ENCODE results near the gene MMP21. TPM values are rescaled to one million over a fixed set of nuclear protein-coding genes. Genes with fewer than 3 reads are reported as not detected.

The MMP21 gene
- total and polyA plus RNA-seq, 2 experiments from 2014 or later = not detected

DNA sequence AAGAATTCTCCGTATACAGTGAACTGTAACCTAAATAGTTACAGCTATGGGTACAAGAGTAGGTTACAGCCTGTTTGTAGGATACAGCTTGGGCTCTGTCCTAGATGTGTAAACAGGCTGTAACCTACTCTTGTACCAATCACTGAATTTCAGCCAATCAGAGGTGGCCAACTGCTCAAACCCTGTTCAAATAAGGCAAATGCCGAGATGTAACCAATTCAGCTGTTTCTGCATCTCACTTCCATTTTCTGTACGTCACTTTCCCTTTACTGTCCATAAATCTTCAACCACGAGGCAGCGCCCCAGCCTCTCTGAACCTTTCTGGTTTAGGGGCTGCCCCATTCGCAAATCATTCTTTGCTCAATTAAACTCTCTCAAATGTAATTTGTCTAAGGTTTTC is 8.3 kb upstream of the MMP21 start (continued):
- TF ChIP-seq, protein P1, sequence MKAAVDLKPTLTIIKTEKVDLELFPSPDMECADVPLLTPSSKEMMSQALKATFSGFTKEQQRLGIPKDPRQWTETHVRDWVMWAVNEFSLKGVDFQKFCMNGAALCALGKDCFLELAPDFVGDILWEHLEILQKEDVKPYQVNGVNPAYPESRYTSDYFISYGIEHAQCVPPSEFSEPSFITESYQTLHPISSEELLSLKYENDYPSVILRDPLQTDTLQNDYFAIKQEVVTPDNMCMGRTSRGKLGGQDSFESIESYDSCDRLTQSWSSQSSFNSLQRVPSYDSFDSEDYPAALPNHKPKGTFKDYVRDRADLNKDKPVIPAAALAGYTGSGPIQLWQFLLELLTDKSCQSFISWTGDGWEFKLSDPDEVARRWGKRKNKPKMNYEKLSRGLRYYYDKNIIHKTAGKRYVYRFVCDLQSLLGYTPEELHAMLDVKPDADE (IDR thresholded peaks at IDR 0.05) = no peak
- TF ChIP-seq POLR2AphosphoS5 (IDR thresholded peaks at IDR 0.05; ENCODE audit: low read depth) = no peak
- TF ChIP-seq NANOG (IDR thresholded peaks at IDR 0.05; ENCODE audit: borderline replicate concordance) = no peak
- no peak for TF ChIP-seq JUNB (IDR thresholded peaks at IDR 0.05; ENCODE audit: unreplicated experiment)
- TF ChIP-seq, protein P2, sequence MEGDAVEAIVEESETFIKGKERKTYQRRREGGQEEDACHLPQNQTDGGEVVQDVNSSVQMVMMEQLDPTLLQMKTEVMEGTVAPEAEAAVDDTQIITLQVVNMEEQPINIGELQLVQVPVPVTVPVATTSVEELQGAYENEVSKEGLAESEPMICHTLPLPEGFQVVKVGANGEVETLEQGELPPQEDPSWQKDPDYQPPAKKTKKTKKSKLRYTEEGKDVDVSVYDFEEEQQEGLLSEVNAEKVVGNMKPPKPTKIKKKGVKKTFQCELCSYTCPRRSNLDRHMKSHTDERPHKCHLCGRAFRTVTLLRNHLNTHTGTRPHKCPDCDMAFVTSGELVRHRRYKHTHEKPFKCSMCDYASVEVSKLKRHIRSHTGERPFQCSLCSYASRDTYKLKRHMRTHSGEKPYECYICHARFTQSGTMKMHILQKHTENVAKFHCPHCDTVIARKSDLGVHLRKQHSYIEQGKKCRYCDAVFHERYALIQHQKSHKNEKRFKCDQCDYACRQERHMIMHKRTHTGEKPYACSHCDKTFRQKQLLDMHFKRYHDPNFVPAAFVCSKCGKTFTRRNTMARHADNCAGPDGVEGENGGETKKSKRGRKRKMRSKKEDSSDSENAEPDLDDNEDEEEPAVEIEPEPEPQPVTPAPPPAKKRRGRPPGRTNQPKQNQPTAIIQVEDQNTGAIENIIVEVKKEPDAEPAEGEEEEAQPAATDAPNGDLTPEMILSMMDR (conservative IDR thresholded peaks at IDR 0.05; ENCODE audit: low read depth in 2 of 2) = no peak

DNA sequence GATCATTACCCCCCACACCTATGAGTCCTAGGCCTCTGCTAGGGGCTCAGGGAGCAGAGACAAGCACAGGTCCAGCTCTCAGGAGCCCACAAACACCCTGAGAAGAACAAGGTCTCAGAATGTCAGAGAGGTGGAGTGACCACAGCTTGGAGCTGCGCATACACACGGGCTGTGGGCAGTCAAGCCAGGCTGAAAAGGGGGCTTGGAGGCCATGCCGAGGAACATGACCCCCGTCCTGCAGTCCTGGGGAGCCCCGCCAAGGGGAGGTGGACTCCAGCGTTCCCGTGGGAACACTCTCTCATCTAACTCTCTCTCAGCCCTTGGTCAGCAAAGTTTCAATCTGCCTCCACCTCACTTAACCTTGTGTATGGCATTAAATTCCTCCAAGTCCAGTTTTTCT is 7.8 kb upstream of the MMP21 start:
- H3K27ac ChIP-seq (ENCODE audit: low read depth) = no peak overlapping the region
- H3K27ac Mint-ChIP-seq = no peak overlapping the region
- TF ChIP-seq CREB1 (CRISPR knock-in tag; IDR thresholded peaks at IDR 0.05; ENCODE audit: low read depth) (no peak), JUNB (IDR thresholded peaks at IDR 0.05; ENCODE audit: unreplicated experiment) (no peak), ZNF331 (CRISPR knock-in tag; IDR thresholded peaks at IDR 0.05; ENCODE audit: low read depth) (no peak), EZH2phosphoT487 (IDR thresholded peaks at IDR 0.05; ENCODE audit: unreplicated experiment) (no peak), ZNF114 (CRISPR knock-in tag; IDR thresholded peaks at IDR 0.05) (no peak), NANOG (IDR thresholded peaks at IDR 0.05; ENCODE audit: borderline replicate concordance) (no peak), POLR2AphosphoS5 (IDR thresholded peaks at IDR 0.05; ENCODE audit: low read depth) (no peak), EZH2 (IDR thresholded peaks at IDR 0.05; ENCODE audit: low read depth, unreplicated experiment) (no peak)
- TF ChIP-seq, protein P3, sequence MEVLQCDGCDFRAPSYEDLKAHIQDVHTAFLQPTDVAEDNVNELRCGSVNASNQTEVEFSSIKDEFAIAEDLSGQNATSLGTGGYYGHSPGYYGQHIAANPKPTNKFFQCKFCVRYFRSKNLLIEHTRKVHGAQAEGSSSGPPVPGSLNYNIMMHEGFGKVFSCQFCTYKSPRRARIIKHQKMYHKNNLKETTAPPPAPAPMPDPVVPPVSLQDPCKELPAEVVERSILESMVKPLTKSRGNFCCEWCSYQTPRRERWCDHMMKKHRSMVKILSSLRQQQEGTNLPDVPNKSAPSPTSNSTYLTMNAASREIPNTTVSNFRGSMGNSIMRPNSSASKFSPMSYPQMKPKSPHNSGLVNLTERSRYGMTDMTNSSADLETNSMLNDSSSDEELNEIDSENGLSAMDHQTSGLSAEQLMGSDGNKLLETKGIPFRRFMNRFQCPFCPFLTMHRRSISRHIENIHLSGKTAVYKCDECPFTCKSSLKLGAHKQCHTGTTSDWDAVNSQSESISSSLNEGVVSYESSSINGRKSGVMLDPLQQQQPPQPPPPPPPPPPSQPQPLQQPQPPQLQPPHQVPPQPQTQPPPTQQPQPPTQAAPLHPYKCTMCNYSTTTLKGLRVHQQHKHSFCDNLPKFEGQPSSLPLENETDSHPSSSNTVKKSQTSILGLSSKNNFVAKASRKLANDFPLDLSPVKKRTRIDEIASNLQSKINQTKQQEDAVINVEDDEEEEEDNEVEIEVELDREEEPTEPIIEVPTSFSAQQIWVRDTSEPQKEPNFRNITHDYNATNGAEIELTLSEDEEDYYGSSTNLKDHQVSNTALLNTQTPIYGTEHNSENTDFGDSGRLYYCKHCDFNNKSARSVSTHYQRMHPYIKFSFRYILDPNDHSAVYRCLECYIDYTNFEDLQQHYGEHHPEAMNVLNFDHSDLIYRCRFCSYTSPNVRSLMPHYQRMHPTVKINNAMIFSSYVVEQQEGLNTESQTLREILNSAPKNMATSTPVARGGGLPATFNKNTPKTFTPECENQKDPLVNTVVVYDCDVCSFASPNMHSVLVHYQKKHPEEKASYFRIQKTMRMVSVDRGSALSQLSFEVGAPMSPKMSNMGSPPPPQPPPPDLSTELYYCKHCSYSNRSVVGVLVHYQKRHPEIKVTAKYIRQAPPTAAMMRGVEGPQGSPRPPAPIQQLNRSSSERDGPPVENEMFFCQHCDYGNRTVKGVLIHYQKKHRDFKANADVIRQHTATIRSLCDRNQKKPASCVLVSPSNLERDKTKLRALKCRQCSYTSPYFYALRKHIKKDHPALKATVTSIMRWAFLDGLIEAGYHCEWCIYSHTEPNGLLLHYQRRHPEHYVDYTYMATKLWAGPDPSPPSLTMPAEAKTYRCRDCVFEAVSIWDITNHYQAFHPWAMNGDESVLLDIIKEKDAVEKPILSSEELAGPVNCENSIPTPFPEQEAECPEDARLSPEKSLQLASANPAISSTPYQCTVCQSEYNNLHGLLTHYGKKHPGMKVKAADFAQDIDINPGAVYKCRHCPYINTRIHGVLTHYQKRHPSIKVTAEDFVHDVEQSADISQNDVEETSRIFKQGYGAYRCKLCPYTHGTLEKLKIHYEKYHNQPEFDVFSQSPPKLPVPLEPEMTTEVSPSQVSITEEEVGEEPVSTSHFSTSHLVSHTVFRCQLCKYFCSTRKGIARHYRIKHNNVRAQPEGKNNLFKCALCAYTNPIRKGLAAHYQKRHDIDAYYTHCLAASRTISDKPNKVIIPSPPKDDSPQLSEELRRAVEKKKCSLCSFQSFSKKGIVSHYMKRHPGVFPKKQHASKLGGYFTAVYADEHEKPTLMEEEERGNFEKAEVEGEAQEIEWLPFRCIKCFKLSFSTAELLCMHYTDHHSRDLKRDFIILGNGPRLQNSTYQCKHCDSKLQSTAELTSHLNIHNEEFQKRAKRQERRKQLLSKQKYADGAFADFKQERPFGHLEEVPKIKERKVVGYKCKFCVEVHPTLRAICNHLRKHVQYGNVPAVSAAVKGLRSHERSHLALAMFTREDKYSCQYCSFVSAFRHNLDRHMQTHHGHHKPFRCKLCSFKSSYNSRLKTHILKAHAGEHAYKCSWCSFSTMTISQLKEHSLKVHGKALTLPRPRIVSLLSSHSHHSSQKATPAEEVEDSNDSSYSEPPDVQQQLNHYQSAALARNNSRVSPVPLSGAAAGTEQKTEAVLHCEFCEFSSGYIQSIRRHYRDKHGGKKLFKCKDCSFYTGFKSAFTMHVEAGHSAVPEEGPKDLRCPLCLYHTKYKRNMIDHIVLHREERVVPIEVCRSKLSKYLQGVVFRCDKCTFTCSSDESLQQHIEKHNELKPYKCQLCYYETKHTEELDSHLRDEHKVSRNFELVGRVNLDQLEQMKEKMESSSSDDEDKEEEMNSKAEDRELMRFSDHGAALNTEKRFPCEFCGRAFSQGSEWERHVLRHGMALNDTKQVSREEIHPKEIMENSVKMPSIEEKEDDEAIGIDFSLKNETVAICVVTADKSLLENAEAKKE (CRISPR knock-in tag; IDR thresholded peaks at IDR 0.05) = no peak
- TF ChIP-seq, protein P2 (conservative IDR thresholded peaks at IDR 0.05; ENCODE audit: low read depth in 2 of 2) = no peak

More for the DNA sequence above, 7.8 kb upstream of the MMP21 start:
- ATAC-seq = no peak
- Histone ChIP-seq H3K4me1 (ENCODE audit: insufficient read depth) (no peaks in the 10 kb centered on the region), H3K79me2 (replicated peaks; ENCODE audit: insufficient read depth) (no peaks in the 10 kb centered on the region), H3K9me2 (ENCODE audit: insufficient read depth) (no peaks in the 10 kb centered on the region), H3K4me2 (no peak overlapping the region), H3K36me3 (ENCODE audit: insufficient read depth) (no peaks in the 10 kb centered on the region), H2AFZ (no peak overlapping the region), H3K4me3 (no peak overlapping the region), H3F3A (replicated peaks; ENCODE audit: low read depth) (no peaks in the 10 kb centered on the region), H4K20me1 (replicated peaks; ENCODE audit: insufficient read depth) (no peaks in the 10 kb centered on the region), H3K27me3 (ENCODE audit: insufficient read depth) (no peaks in the 10 kb centered on the region)
- H3K36me3 Mint-ChIP-seq (ENCODE audit: low read depth) = no peaks in the 10 kb centered on the region; the same call in 2 of the 3 replicates
- peaks cover 5% of the 10 kb centered on the region; the same call in 2 of the 3 replicates for H3K9me3 Mint-ChIP-seq
- peaks cover 3% of the 10 kb centered on the region for H3K27me3 Mint-ChIP-seq (ENCODE audit: insufficient read depth, low read depth, poor library complexity)
- H3K4me1 Mint-ChIP-seq = no peaks in the 10 kb centered on the region; the same call in 1 of the 3 replicates
- H3K4me3 Mint-ChIP-seq = no peak overlapping the region
- no peak for DNase-seq (ENCODE audit: low spot score)
